22Rv1 (cell line): ENCODE results near the gene BBS1.

Experiments used
- ZFX ChIP-seq: fragments of 450-650 bp; IDR thresholded peaks from 2 replicates; pipeline ENCODE4 v1.6.1; 2017; ENCODE audit warnings: antibody characterized with exemption, borderline replicate concordance
- TF ChIP-seq, protein P1 (sequence below): fragments of 450-650 bp; IDR thresholded peaks from 2 replicates; pipeline ENCODE4 v1.5.1; 2017; ENCODE audit warnings: mild to moderate bottlenecking

DNA sequence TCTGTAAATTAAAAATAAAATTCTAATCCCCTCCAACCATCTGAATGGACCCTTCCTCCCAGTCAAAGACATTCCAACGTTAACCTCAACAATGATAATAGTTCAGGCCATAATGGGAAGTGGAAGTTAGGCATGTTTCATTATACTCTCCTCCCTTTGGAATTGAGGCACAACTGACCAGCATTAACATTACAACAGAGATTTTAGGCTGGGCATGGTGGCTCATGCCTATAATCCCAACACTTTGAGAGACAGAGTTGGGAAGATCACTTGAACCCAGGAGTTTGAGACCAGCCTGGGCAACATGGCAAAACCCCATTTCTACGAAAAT is 60.4 kb downstream of the BBS1 start:
- TF ChIP-seq, protein P1, sequence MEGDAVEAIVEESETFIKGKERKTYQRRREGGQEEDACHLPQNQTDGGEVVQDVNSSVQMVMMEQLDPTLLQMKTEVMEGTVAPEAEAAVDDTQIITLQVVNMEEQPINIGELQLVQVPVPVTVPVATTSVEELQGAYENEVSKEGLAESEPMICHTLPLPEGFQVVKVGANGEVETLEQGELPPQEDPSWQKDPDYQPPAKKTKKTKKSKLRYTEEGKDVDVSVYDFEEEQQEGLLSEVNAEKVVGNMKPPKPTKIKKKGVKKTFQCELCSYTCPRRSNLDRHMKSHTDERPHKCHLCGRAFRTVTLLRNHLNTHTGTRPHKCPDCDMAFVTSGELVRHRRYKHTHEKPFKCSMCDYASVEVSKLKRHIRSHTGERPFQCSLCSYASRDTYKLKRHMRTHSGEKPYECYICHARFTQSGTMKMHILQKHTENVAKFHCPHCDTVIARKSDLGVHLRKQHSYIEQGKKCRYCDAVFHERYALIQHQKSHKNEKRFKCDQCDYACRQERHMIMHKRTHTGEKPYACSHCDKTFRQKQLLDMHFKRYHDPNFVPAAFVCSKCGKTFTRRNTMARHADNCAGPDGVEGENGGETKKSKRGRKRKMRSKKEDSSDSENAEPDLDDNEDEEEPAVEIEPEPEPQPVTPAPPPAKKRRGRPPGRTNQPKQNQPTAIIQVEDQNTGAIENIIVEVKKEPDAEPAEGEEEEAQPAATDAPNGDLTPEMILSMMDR, result no peak
- TF ChIP-seq ZFX, result no peak
